ENCODE results near the gene PRRC2B. TPM values are rescaled to one million over a fixed set of nuclear protein-coding genes. Genes with fewer than 3 reads are reported as not detected.

The PRRC2B gene
- total and polyA plus RNA-seq, 12 donors = 26.4 to 153 (median 126) TPM

GRCh38 chr9:131481441-131482342, 87.8 kb downstream of the PRRC2B start:
- ATAC-seq = peak in 6 of 8 donors; percentile 5 to 47 (median 25)
- no peaks in the 10 kb centered on the region for H3K9me3 ChIP-seq
- 59 to 71% methylated on average over 19 of the region's 19 CpGs for WGBS, 2 donors
- intact Hi-C loops (cut with DNase I) = loop anchor here in 2 of 10 donors (5.0 kb wide), 2 partner anchors 89 to 109 kb away; partner anchors contain the start of gene PRRC2B (in 1 of the 2)
- no peak for TF ChIP-seq CTCF (IDR thresholded peaks at IDR 0.05)
- peak in 1 of 2 donors; percentile 44 for DNase-seq
- peaks cover 2 to 71% (median 37%) of the 10 kb centered on the region in 9 donors for H3K4me1 ChIP-seq
- H3K27me3 ChIP-seq = no peaks in the 10 kb centered on the region
- peaks cover 0 to 100% (median 82%) of the 10 kb centered on the region in 9 donors for H3K36me3 ChIP-seq
- no peak overlapping the region for H3K4me3 ChIP-seq
- peak overlapping the region in 9 of 10 donors; percentile 13 to 88 (median 79) for H3K27ac ChIP-seq

DNA sequence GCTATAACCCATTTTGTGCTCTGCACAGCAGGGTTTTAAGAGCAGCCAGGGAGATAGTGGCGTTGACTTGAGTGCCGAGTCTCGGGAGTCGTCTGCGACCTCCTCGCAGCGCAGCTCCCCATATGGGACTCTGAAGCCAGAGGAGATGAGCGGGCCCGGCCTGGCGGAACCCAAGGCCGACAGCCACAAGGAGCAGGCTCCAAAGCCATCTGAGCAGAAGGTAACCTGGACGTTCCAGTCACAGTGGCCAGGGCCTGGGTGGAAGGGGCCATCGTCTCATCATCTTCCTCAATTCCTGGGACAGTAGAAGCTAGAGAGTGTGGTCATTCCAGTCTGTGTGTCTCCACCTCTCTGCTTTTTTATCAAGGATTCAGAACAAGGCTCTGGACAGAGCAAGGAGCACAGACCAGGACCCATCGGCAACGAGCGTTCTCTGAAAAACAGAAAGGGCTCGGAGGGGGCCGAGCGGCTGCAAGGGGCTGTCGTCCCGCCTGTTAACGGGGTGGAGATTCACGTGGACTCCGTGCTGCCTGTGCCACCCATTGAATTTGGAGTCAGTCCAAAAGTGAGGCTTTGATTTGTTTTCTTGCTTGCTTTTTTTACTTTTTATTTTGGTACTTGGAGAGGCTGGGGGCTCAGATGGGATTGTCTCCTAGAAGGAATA, 88.6 kb downstream of the PRRC2B start:
- intact Hi-C loops (cut with DNase I) = loop anchor here in 2 of 10 donors (5.0 kb wide), 2 partner anchors 90 to 110 kb away; partner anchors contain the start of gene PRRC2B (in 1 of the 2)
- no peaks in the 10 kb centered on the region for H3K27me3 ChIP-seq
- no peak overlapping the region for H3K4me3 ChIP-seq
- no peak for DNase-seq
- WGBS, 2 donors = 73 to 79% methylated on average over 24 of the region's 24 CpGs
- peaks cover 0 to 100% (median 79%) of the 10 kb centered on the region in 9 donors for H3K36me3 ChIP-seq
- no peaks in the 10 kb centered on the region for H3K9me3 ChIP-seq
- peaks cover 2 to 67% (median 29%) of the 10 kb centered on the region in 9 donors for H3K4me1 ChIP-seq
- TF ChIP-seq CTCF (IDR thresholded peaks at IDR 0.05) = no peak
- H3K27ac ChIP-seq = peak overlapping the region in 9 of 10 donors; percentile 15 to 88 (median 80)
- ATAC-seq = no peak

DNA sequence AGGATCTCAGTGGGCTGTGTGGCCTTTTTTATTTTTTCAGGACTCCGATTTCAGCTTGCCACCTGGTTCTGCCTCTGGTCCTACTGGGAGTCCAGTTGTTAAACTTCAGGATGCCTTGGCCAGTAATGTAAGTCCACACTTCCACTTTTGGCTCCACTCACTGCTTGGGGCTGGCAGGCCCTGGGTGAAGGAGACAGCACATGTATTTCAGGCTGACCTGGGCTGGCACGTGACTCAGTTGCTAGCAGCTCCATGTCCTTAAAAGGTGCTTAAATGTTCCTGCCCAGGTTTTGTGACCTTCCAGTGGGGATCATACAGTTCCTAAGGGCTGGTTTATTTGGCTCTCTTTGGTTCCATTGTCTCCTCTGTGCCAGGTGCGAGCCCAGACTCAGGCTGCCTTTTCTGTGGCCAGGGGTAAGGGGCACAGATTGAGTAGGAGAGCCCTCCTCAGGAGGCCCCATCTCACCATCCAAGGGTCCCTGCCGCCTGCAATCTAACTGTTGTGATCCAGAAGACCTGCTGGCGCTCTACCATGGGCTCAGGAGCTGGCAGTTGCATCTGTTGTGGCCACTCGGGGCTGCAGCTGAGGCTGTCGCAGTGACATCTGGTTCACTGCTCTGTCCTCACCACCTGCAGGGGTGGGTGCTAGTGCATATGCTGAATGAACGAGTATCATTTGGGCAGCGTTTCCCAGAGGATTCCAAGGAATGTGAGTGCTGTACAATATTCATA, 89.6 kb downstream of the PRRC2B start:
- ATAC-seq (peak; percentile 53 to 92 (median 82)), DNase-seq (peak; percentile 54 to 66)
- H3K36me3 ChIP-seq = peaks cover 0 to 100% (median 82%) of the 10 kb centered on the region in 9 donors
- peaks cover 2 to 59% (median 24%) of the 10 kb centered on the region in 9 donors for H3K4me1 ChIP-seq
- H3K27ac ChIP-seq = peak overlapping the region; percentile 15 to 88 (median 80)
- no peaks in the 10 kb centered on the region for H3K27me3 ChIP-seq
- TF ChIP-seq CTCF (IDR thresholded peaks at IDR 0.05) = no peak
- WGBS, 2 donors = 54 to 65% methylated on average over 9 of the region's 9 CpGs
- intact Hi-C loops (cut with DNase I) = loop anchor here in 2 of 10 donors (5.0 kb wide), 2 partner anchors 91 to 111 kb away; partner anchors contain the start of gene PRRC2B (in 1 of the 2)
- H3K9me3 ChIP-seq = no peaks in the 10 kb centered on the region
- H3K4me3 ChIP-seq = peak overlapping the region in 1 of 10 donors; percentile 14
